Activated naive CD8-positive, alpha-beta T cell treated with anti-CD3 and anti-CD28 coated beads for 36 hours (primary cell): ENCODE results near the gene MTURN. TPM values are rescaled to one million over a fixed set of nuclear protein-coding genes. Genes with fewer than 3 reads are reported as not detected.
A peak's percentile ranks its signal among the peaks of the same experiment; 100 is the strongest.

Experiments
- DNase-seq: peaks from one replicate; pipeline ENCODE4 v3.0.0; 2021
- H3K27ac Mint-ChIP-seq: one replicate; pipeline ENCODE4 v1.8.0; 2022; ENCODE audit warnings: mild to moderate bottlenecking, moderate library complexity, mixed read lengths
- H3K27me3 Mint-ChIP-seq: one replicate; pipeline ENCODE4 v1.8.0; 2022; ENCODE audit warnings: mild to moderate bottlenecking, mixed read lengths
- H3K36me3 Mint-ChIP-seq: one replicate; pipeline ENCODE4 v1.8.0; 2021; ENCODE audit warnings: mild to moderate bottlenecking, mixed read lengths
- H3K4me1 Mint-ChIP-seq: one replicate; pipeline ENCODE4 v1.8.0; 2021; ENCODE audit warnings: mixed read lengths
- H3K4me3 Mint-ChIP-seq: one replicate; pipeline ENCODE4 v1.8.0; 2022; ENCODE audit warnings: mild to moderate bottlenecking, moderate library complexity, mixed read lengths
- H3K9me3 Mint-ChIP-seq: one replicate; pipeline ENCODE4 v1.8.0; 2022; ENCODE audit warnings: mixed read lengths
- total RNA-seq, 2 experiments: library from RNA; stranded (reverse); gene quantifications; one replicate each; pipeline ENCODE4 v1.2.3, GENCODE V29; 2021

MTURN gene
- total RNA-seq, 2 experiments from 2014 or later = 2.2 to 2.3 TPM

- no peak overlapping the region for H3K27ac Mint-ChIP-seq
- H3K27me3 Mint-ChIP-seq = no peaks in the 10 kb centered on the region
- no peak for DNase-seq
- peaks cover 10% of the 10 kb centered on the region for H3K36me3 Mint-ChIP-seq
- H3K4me1 Mint-ChIP-seq = no peaks in the 10 kb centered on the region
- no peak overlapping the region for H3K4me3 Mint-ChIP-seq
- H3K9me3 Mint-ChIP-seq = peaks cover 12% of the 10 kb centered on the region
These were observed 18.0 kb upstream of the MTURN start for GRCh38 chr7:30116771-30117170.

- Mint-ChIP-seq H3K9me3 (peaks cover 8% of the 10 kb centered on the region), H3K4me3 (no peak overlapping the region), H3K27me3 (no peaks in the 10 kb centered on the region)
These were observed 16.9 kb upstream of the MTURN start for GRCh38 chr7:30117896-30118295.

GRCh38 chr7:30119890-30120577, 14.8 kb upstream of the MTURN start:
- Mint-ChIP-seq H3K9me3 (no peaks in the 10 kb centered on the region), H3K27ac (no peak overlapping the region), H3K27me3 (no peaks in the 10 kb centered on the region), H3K4me3 (no peak overlapping the region), H3K4me1 (peaks cover 5% of the 10 kb centered on the region), H3K36me3 (peaks cover 4% of the 10 kb centered on the region)
- DNase-seq = no peak

More at GRCh38 chr7:30117896-30118295, 16.9 kb upstream of the MTURN start:
- Mint-ChIP-seq H3K27ac (no peak overlapping the region), H3K4me1 (peaks cover 5% of the 10 kb centered on the region), H3K36me3 (peaks cover 13% of the 10 kb centered on the region)
- DNase-seq = no peak

GRCh38 chr7:30133736-30134610, 813 bp upstream of the MTURN start:
- peaks cover 9% of the 10 kb centered on the region for H3K27me3 Mint-ChIP-seq

GRCh38 chr7:30135301-30136116, 723 bp downstream of the MTURN start:
- H3K27ac Mint-ChIP-seq = peak overlapping the region; percentile 69
- peak; percentile 51 for DNase-seq
- no peaks in the 10 kb centered on the region for H3K36me3 Mint-ChIP-seq
- H3K4me3 Mint-ChIP-seq = peak overlapping the region; percentile 83
- no peaks in the 10 kb centered on the region for H3K9me3 Mint-ChIP-seq
- peaks cover 9% of the 10 kb centered on the region for H3K27me3 Mint-ChIP-seq
- H3K4me1 Mint-ChIP-seq = peaks cover 4% of the 10 kb centered on the region

More at GRCh38 chr7:30133736-30134610, 813 bp upstream of the MTURN start:
- H3K27ac Mint-ChIP-seq = no peak overlapping the region
- no peak for DNase-seq
- peaks cover 4% of the 10 kb centered on the region for H3K4me1 Mint-ChIP-seq
- H3K4me3 Mint-ChIP-seq = peak overlapping the region; percentile 77
- H3K9me3 Mint-ChIP-seq = no peaks in the 10 kb centered on the region
- H3K36me3 Mint-ChIP-seq = no peaks in the 10 kb centered on the region

- no peak for DNase-seq
- Mint-ChIP-seq H3K36me3 (no peaks in the 10 kb centered on the region), H3K9me3 (no peaks in the 10 kb centered on the region), H3K27ac (peak overlapping the region; percentile 69), H3K4me3 (peak overlapping the region; percentile 83), H3K27me3 (peaks cover 9% of the 10 kb centered on the region), H3K4me1 (peaks cover 4% of the 10 kb centered on the region)
These were observed 1.4 kb downstream of the MTURN start for GRCh38 chr7:30136117-30136731.

- H3K4me3 Mint-ChIP-seq = no peak overlapping the region
- H3K4me1 Mint-ChIP-seq = peaks cover 4% of the 10 kb centered on the region
- H3K27me3 Mint-ChIP-seq = peaks cover 9% of the 10 kb centered on the region
- H3K27ac Mint-ChIP-seq = no peak overlapping the region
- no peaks in the 10 kb centered on the region for H3K9me3 Mint-ChIP-seq
- H3K36me3 Mint-ChIP-seq = no peaks in the 10 kb centered on the region
- no peak for DNase-seq
These were observed 2.1 kb downstream of the MTURN start for GRCh38 chr7:30136743-30137485.

- Mint-ChIP-seq H3K27ac (no peak overlapping the region), H3K27me3 (no peaks in the 10 kb centered on the region), H3K4me1 (peaks cover 7% of the 10 kb centered on the region), H3K36me3 (no peaks in the 10 kb centered on the region), H3K4me3 (no peak overlapping the region), H3K9me3 (no peaks in the 10 kb centered on the region)
- DNase-seq = no peak
These were observed 5.1 kb downstream of the MTURN start for GRCh38 chr7:30139836-30140384.

GRCh38 chr7:30140456-30140855, 5.7 kb downstream of the MTURN start:
- Mint-ChIP-seq H3K36me3 (no peaks in the 10 kb centered on the region), H3K4me1 (peaks cover 7% of the 10 kb centered on the region), H3K27ac (no peak overlapping the region), H3K27me3 (no peaks in the 10 kb centered on the region), H3K4me3 (no peak overlapping the region), H3K9me3 (no peaks in the 10 kb centered on the region)
- no peak for DNase-seq

- no peaks in the 10 kb centered on the region for H3K27me3 Mint-ChIP-seq
- no peak for DNase-seq
- no peaks in the 10 kb centered on the region for H3K9me3 Mint-ChIP-seq
- H3K4me3 Mint-ChIP-seq = no peak overlapping the region
- H3K36me3 Mint-ChIP-seq = no peaks in the 10 kb centered on the region
- H3K27ac Mint-ChIP-seq = no peak overlapping the region
- peaks cover 7% of the 10 kb centered on the region for H3K4me1 Mint-ChIP-seq
These were observed 7.9 kb downstream of the MTURN start for GRCh38 chr7:30142710-30143109.

- H3K4me1 Mint-ChIP-seq = peaks cover 7% of the 10 kb centered on the region
- H3K4me3 Mint-ChIP-seq = no peak overlapping the region
- no peak overlapping the region for H3K27ac Mint-ChIP-seq
- no peaks in the 10 kb centered on the region for H3K9me3 Mint-ChIP-seq
- DNase-seq = no peak
- no peaks in the 10 kb centered on the region for H3K36me3 Mint-ChIP-seq
- no peaks in the 10 kb centered on the region for H3K27me3 Mint-ChIP-seq
These were observed 9.0 kb downstream of the MTURN start for GRCh38 chr7:30143748-30144251.

GRCh38 chr7:30144657-30145306, 10.0 kb downstream of the MTURN start:
- no peak overlapping the region for H3K27ac Mint-ChIP-seq
- H3K9me3 Mint-ChIP-seq = no peaks in the 10 kb centered on the region
- DNase-seq = no peak
- H3K4me1 Mint-ChIP-seq = peaks cover 7% of the 10 kb centered on the region
- H3K36me3 Mint-ChIP-seq = no peaks in the 10 kb centered on the region
- H3K4me3 Mint-ChIP-seq = no peak overlapping the region
- H3K27me3 Mint-ChIP-seq = no peaks in the 10 kb centered on the region

GRCh38 chr7:30145426-30145970, 10.7 kb downstream of the MTURN start:
- DNase-seq = no peak
- H3K4me3 Mint-ChIP-seq = no peak overlapping the region
- H3K36me3 Mint-ChIP-seq = no peaks in the 10 kb centered on the region
- peaks cover 7% of the 10 kb centered on the region for H3K4me1 Mint-ChIP-seq
- no peaks in the 10 kb centered on the region for H3K27me3 Mint-ChIP-seq
- H3K27ac Mint-ChIP-seq = no peak overlapping the region
- no peaks in the 10 kb centered on the region for H3K9me3 Mint-ChIP-seq
